ENCODE measurements around the gene ANKRD29. TPM values are rescaled to one million over a fixed set of nuclear protein-coding genes. Genes with fewer than 3 reads are reported as not detected.

Gene ANKRD29
- polyA plus RNA-seq, 1 of the 3 experiments (the other 2 are of a cell fraction) = 8.2 TPM

- Histone ChIP-seq H3K79me2 (ENCODE audit: insufficient read depth) (no peaks in the 10 kb centered on the region), H3F3A (replicated peaks; ENCODE audit: insufficient read depth) (peaks cover 11% of the 10 kb centered on the region), H2AFZ (ENCODE audit: low read depth) (no peak overlapping the region), H3K9ac (no peak overlapping the region), H4K20me1 (ENCODE audit: insufficient read depth) (no peaks in the 10 kb centered on the region), H3K27ac (ENCODE audit: low read depth in 2 of 2, low read length in 1 of 2) (no peak overlapping the region), H3K4me3 (ENCODE audit: low read depth in 2 of 2, low read length in 1 of 2) (no peak overlapping the region), H3K4me2 (no peak overlapping the region), H3K36me3 (replicated peaks in 1 of 2; ENCODE audit: control insufficient read depth in 1 of 2, insufficient read depth in 2 of 2, low read length in 1 of 2) (no peaks in the 10 kb centered on the region), H3K4me1 (ENCODE audit: control insufficient read depth in 1 of 2, insufficient read depth in 2 of 2, low read depth in 1 of 2, low read length in 1 of 2) (no peaks in the 10 kb centered on the region; a peak in 1 of 4 replicates), H3K27me3 (ENCODE audit: insufficient read depth) (no peaks in the 10 kb centered on the region), H3K9me2 (no peaks in the 10 kb centered on the region), H3K9me3 (no peaks in the 10 kb centered on the region)
- POLR2A ChIA-PET = interaction anchor here (0.6 kb wide), 1 partner anchor 366 kb away, joined by 3 read pairs; no protein-coding TSS in a partner anchor
- no peak for DNase-seq
- TF ChIP-seq SIN3A (IDR thresholded peaks at IDR 0.05; ENCODE audit: borderline replicate concordance, low read depth, low read length) (no peak), SMC3 (IDR thresholded peaks at IDR 0.05; ENCODE audit: low read depth, low read length) (no peak), POLR2AphosphoS5 (IDR thresholded peaks at IDR 0.05; ENCODE audit: low read depth, low read length) (no peak), EZH2phosphoT487 (IDR thresholded peaks at IDR 0.05; ENCODE audit: borderline replicate concordance, low read depth) (no peak), USF1 (IDR thresholded peaks at IDR 0.05; ENCODE audit: borderline replicate concordance, low read depth) (no peak), TCF12 (IDR thresholded peaks at IDR 0.05) (no peak), NFIC (IDR thresholded peaks at IDR 0.05; ENCODE audit: borderline replicate concordance) (no peak), PBX3 (IDR thresholded peaks at IDR 0.05) (no peak), IRF3 (IDR thresholded peaks at IDR 0.05; ENCODE audit: low read depth, low read length) (no peak), RFX5 (IDR thresholded peaks at IDR 0.05; ENCODE audit: low read length) (no peak), REST (IDR thresholded peaks at IDR 0.05; ENCODE audit: low read depth, low read length) (no peak), FOXJ3 (CRISPR knock-in tag; IDR thresholded peaks at IDR 0.05) (no peak)
- 82% methylated on average over 7 of the region's 7 CpGs for WGBS (ENCODE audit: low lambda C conversion rate)
- CTCF ChIA-PET = interaction anchor here (1.3 to 1.4 kb wide), 2 partner anchors 9 to 12 kb away, joined by 3 to 4 read pairs; no protein-coding TSS in a partner anchor
Measured at GRCh38 chr18:23596183-23596582, 66.5 kb downstream of the ANKRD29 start.

Measured in SK-N-SH (cell line).